HG03432 (cell line): ENCODE data around the gene C1QTNF1.

Experiments used
- ATAC-seq: cut with Tn5 transposase; IDR thresholded peaks from one replicate; pipeline ENCODE4 v1.9.1; 2021; ENCODE audit warnings: mild to moderate bottlenecking, moderate library complexity; ENCODE audit not compliant: unreplicated experiment

Gene C1QTNF1

GRCh38 chr17:78992542-78993212 lies 31.3 kb upstream of the C1QTNF1 start:
- no peak for ATAC-seq

GRCh38 chr17:78993241-78993956 lies 30.6 kb upstream of the C1QTNF1 start:
- ATAC-seq, result no peak

GRCh38 chr17:78993981-78994671 lies 29.8 kb upstream of the C1QTNF1 start:
- no peak for ATAC-seq

GRCh38 chr17:78995022-78995760 lies 28.8 kb upstream of the C1QTNF1 start:
- ATAC-seq, result no peak

GRCh38 chr17:78995761-78996451 lies 28.1 kb upstream of the C1QTNF1 start:
- ATAC-seq, result no peak

GRCh38 chr17:78996781-78997201 lies 27.2 kb upstream of the C1QTNF1 start:
- no peak for ATAC-seq

- ATAC-seq, result no peak
These were observed 26.7 kb upstream of the C1QTNF1 start for GRCh38 chr17:78997231-78997741.

GRCh38 chr17:78997881-78998280 lies 26.1 kb upstream of the C1QTNF1 start:
- ATAC-seq, result no peak

- no peak for ATAC-seq
These were observed 25.5 kb upstream of the C1QTNF1 start for GRCh38 chr17:78998311-78999055.

- no peak for ATAC-seq
These were observed 24.8 kb upstream of the C1QTNF1 start for GRCh38 chr17:78999056-78999768.

- no peak for ATAC-seq
These were observed 24.0 kb upstream of the C1QTNF1 start for GRCh38 chr17:78999947-79000395.

GRCh38 chr17:79000396-79001189 lies 23.4 kb upstream of the C1QTNF1 start:
- ATAC-seq, result no peak

GRCh38 chr17:79001190-79002020 lies 22.6 kb upstream of the C1QTNF1 start:
- no peak for ATAC-seq

- ATAC-seq, result no peak
These were observed 21.7 kb upstream of the C1QTNF1 start for GRCh38 chr17:79002291-79002690.

GRCh38 chr17:79002796-79003593 lies 21.0 kb upstream of the C1QTNF1 start:
- no peak for ATAC-seq

GRCh38 chr17:79003661-79004411 lies 20.1 kb upstream of the C1QTNF1 start:
- ATAC-seq, result no peak
